SU-DHL-6 (cell line): ENCODE data around the gene TMEM244.

Experiments used
- CTCF ChIP-seq: fragments of 200-600 bp; sonication (generic); IDR thresholded peaks from one replicate; pipeline ENCODE4 v1.5.1; 2017; ENCODE audit warnings: antibody characterized with exemption, mild to moderate bottlenecking, low read length, moderate library complexity; ENCODE audit not compliant: insufficient read depth, poor library complexity, severe bottlenecking
- EZH2phosphoT487 ChIP-seq: fragments of 200-600 bp; sonication (generic), shearing (Covaris generic); conservative IDR thresholded peaks from 2 replicates; pipeline ENCODE4 v1.6.1; 2018; ENCODE audit warnings: mild to moderate bottlenecking, antibody characterized with exemption, low read length, moderate library complexity, mixed read lengths

GRCh38 chr6:129859524-129859923, 1.6 kb downstream of the TMEM244 start:
- TF ChIP-seq CTCF (no peak), EZH2phosphoT487 (no peak)
